Measurements from ENCODE around the gene THAP12. TPM values are rescaled to one million over a fixed set of nuclear protein-coding genes. Genes with fewer than 3 reads are reported as not detected.

Gene THAP12
- total RNA-seq, 4 donors from 2014 or later, result 19.1 to 28.5 (median 23.6) TPM

- H3K27me3 ChIP-seq, result no peaks in the 10 kb centered on the region
- DNase-seq (ENCODE audit: low spot score in 2 of 2), result no peak
- TF ChIP-seq CTCF (IDR thresholded peaks at IDR 0.05), result no peak
- no peak overlapping the region for H3K27ac ChIP-seq
- no peaks in the 10 kb centered on the region for H3K36me3 ChIP-seq
- WGBS, result 82% methylated on average over 7 of the region's 7 CpGs
- H3K4me1 ChIP-seq, result no peaks in the 10 kb centered on the region
- no peak overlapping the region for H3K4me3 ChIP-seq
- H3K9me3 ChIP-seq, result no peaks in the 10 kb centered on the region
Measured at GRCh38 chr11:76391811-76392475, 11.0 kb upstream of the THAP12 start.

GRCh38 chr11:76391021-76391420 is 10.1 kb upstream of the THAP12 start:
- no peak for DNase-seq (ENCODE audit: low spot score in 2 of 2)
- 29% methylated on average over 6 of the region's 6 CpGs for WGBS
- H3K27ac ChIP-seq, result no peak overlapping the region
- TF ChIP-seq EP300 (IDR thresholded peaks at IDR 0.05), result no peak
- TF ChIP-seq POLR2AphosphoS5 (IDR thresholded peaks at IDR 0.05), result no peak
- TF ChIP-seq CTCF (IDR thresholded peaks at IDR 0.05), result no peak
- TF ChIP-seq POLR2A (IDR thresholded peaks at IDR 0.05), result no peak
- no peak overlapping the region for H3K4me3 ChIP-seq
- no peaks in the 10 kb centered on the region for H3K36me3 ChIP-seq
- H3K9me3 ChIP-seq, result no peaks in the 10 kb centered on the region
- no peaks in the 10 kb centered on the region for H3K4me1 ChIP-seq
- no peaks in the 10 kb centered on the region for H3K27me3 ChIP-seq

GRCh38 chr11:76388408-76388807 is 7.5 kb upstream of the THAP12 start:
- no peaks in the 10 kb centered on the region for H3K36me3 ChIP-seq
- no peak for TF ChIP-seq EP300 (IDR thresholded peaks at IDR 0.05)
- no peak for TF ChIP-seq POLR2AphosphoS5 (IDR thresholded peaks at IDR 0.05)
- no peak for TF ChIP-seq CTCF (IDR thresholded peaks at IDR 0.05)
- no peak for TF ChIP-seq POLR2A (IDR thresholded peaks at IDR 0.05)
- H3K4me1 ChIP-seq, result no peaks in the 10 kb centered on the region
- no peaks in the 10 kb centered on the region for H3K27me3 ChIP-seq
- no peak overlapping the region for H3K27ac ChIP-seq
- H3K9me3 ChIP-seq, result no peaks in the 10 kb centered on the region
- WGBS, result 63% methylated on average over 2 of the region's 2 CpGs
- DNase-seq (ENCODE audit: low spot score in 2 of 2), result no peak
- H3K4me3 ChIP-seq, result no peak overlapping the region

GRCh38 chr11:76385903-76386302 is 5.0 kb upstream of the THAP12 start:
- no peak overlapping the region for H3K4me3 ChIP-seq
- H3K9me3 ChIP-seq, result no peaks in the 10 kb centered on the region
- peaks cover 14% of the 10 kb centered on the region for H3K4me1 ChIP-seq
- no peak for DNase-seq (ENCODE audit: low spot score in 2 of 2)
- TF ChIP-seq EP300 (IDR thresholded peaks at IDR 0.05), result no peak
- TF ChIP-seq POLR2A (IDR thresholded peaks at IDR 0.05), result no peak
- no peak for TF ChIP-seq CTCF (IDR thresholded peaks at IDR 0.05)
- no peak for TF ChIP-seq POLR2AphosphoS5 (IDR thresholded peaks at IDR 0.05)
- H3K27ac ChIP-seq, result no peak overlapping the region
- no peaks in the 10 kb centered on the region for H3K36me3 ChIP-seq
- 92% methylated on average over 5 of the region's 5 CpGs for WGBS
- H3K27me3 ChIP-seq, result no peaks in the 10 kb centered on the region

- WGBS, result 85% methylated on average over 6 of the region's 6 CpGs
Measured at GRCh38 chr11:76382209-76382608, 1.3 kb upstream of the THAP12 start.

More at GRCh38 chr11:76382209-76382608, 1.3 kb upstream of the THAP12 start:
- peak overlapping the region; percentile 99 for H3K4me3 ChIP-seq
- peaks cover 37% of the 10 kb centered on the region for H3K4me1 ChIP-seq
- H3K9me3 ChIP-seq, result no peaks in the 10 kb centered on the region
- no peak for TF ChIP-seq POLR2AphosphoS5 (IDR thresholded peaks at IDR 0.05)
- TF ChIP-seq EP300 (IDR thresholded peaks at IDR 0.05), result no peak
- TF ChIP-seq CTCF (IDR thresholded peaks at IDR 0.05), result no peak
- no peak for TF ChIP-seq POLR2A (IDR thresholded peaks at IDR 0.05)
- DNase-seq (ENCODE audit: low spot score in 2 of 2), result no peak
- no peaks in the 10 kb centered on the region for H3K27me3 ChIP-seq
- no peak overlapping the region for H3K27ac ChIP-seq
- no peaks in the 10 kb centered on the region for H3K36me3 ChIP-seq
